HepG2 (cell line): ENCODE results near the gene SOX9. TPM values are rescaled to one million over a fixed set of nuclear protein-coding genes. Genes with fewer than 3 reads are reported as not detected.

Source experiments
- BORCS8-MEF2B ChIP-seq: sonication (generic); formaldehyde crosslinking; IDR thresholded peaks from 2 replicates; pipeline ENCODE4 v1.8.0; 2022; ENCODE audit warnings: mild to moderate bottlenecking, missing genetic modification reagents
- CREBL2 ChIP-seq: sonication (generic); formaldehyde crosslinking; IDR thresholded peaks from 2 replicates; pipeline ENCODE4 v1.8.1; 2023; ENCODE audit warnings: missing genetic modification reagents, mild to moderate bottlenecking, borderline replicate concordance
- ERF ChIP-seq: IDR thresholded peaks from 2 replicates; pipeline ENCODE4 v1.6.1; 2018; ENCODE audit warnings: missing biosample characterization, missing genetic modification reagents
- FOSL1 ChIP-seq: sonication (generic); formaldehyde crosslinking; IDR thresholded peaks from 2 replicates; pipeline ENCODE4 v1.9.0; 2021; ENCODE audit warnings: missing genetic modification reagents, borderline replicate concordance
- GFI1 ChIP-seq: sonication (generic); formaldehyde crosslinking; IDR thresholded peaks from 2 replicates; pipeline ENCODE4 v1.5.0; 2020; ENCODE audit warnings: missing genetic modification reagents, mild to moderate bottlenecking, borderline replicate concordance
- MLX ChIP-seq: IDR thresholded peaks from 2 replicates; pipeline ENCODE4 v1.6.1; 2016
- SNAPC4 ChIP-seq: sonication (generic); formaldehyde crosslinking; IDR thresholded peaks from 2 replicates; pipeline ENCODE4 v1.4.0; 2020; ENCODE audit warnings: mild to moderate bottlenecking, missing genetic modification reagents
- SP2 ChIP-seq: sonication (generic); formaldehyde crosslinking; IDR thresholded peaks from 2 replicates; pipeline ENCODE4 v1.5.1; 2020; ENCODE audit warnings: mild to moderate bottlenecking, missing genetic modification reagents
- TAF15 ChIP-seq: fragments of 200-400 bp; formaldehyde crosslinking; IDR thresholded peaks from one replicate; pipeline ENCODE4 v1.6.1; 2018; ENCODE audit warnings: mild to moderate bottlenecking, low read depth, low read length; ENCODE audit not compliant: poor library complexity, severe bottlenecking
- THYN1 ChIP-seq: sonication (generic); formaldehyde crosslinking; IDR thresholded peaks from 2 replicates; pipeline ENCODE4 v1.8.1; 2023; ENCODE audit warnings: low read depth, mild to moderate bottlenecking, moderate library complexity, missing genetic modification reagents, borderline replicate concordance
- TMF1 ChIP-seq: sonication (generic); formaldehyde crosslinking; IDR thresholded peaks from 2 replicates; pipeline ENCODE4 v1.8.1; 2022; ENCODE audit warnings: low read depth, missing genetic modification reagents
- ZEB1 ChIP-seq: IDR thresholded peaks from 2 replicates; pipeline ENCODE4 v1.6.1; 2012; ENCODE audit warnings: mild to moderate bottlenecking, low read depth, inconsistent platforms; ENCODE audit not compliant: insufficient replicate concordance
- ZFP41 ChIP-seq: sonication (generic); formaldehyde crosslinking; IDR thresholded peaks from 2 replicates; pipeline ENCODE4 v1.4.0; 2020; ENCODE audit warnings: mild to moderate bottlenecking, missing genetic modification reagents, borderline replicate concordance
- ZNF138 ChIP-seq: sonication (generic); formaldehyde crosslinking; IDR thresholded peaks from 2 replicates; pipeline ENCODE4 v1.5.0; 2020; ENCODE audit warnings: mild to moderate bottlenecking, low read depth, missing genetic modification reagents
- ZNF33B ChIP-seq: sonication (generic); formaldehyde crosslinking; IDR thresholded peaks from 2 replicates; pipeline ENCODE4 v1.5.1; 2020; ENCODE audit warnings: mild to moderate bottlenecking, missing genetic modification reagents
- ZNF446 ChIP-seq: sonication (generic); formaldehyde crosslinking; IDR thresholded peaks from 2 replicates; pipeline ENCODE4 v1.5.0; 2020; ENCODE audit warnings: mild to moderate bottlenecking, missing genetic modification reagents
- ZNF691 ChIP-seq: sonication (generic); formaldehyde crosslinking; IDR thresholded peaks from 2 replicates; pipeline ENCODE4 v1.4.0; 2020; ENCODE audit warnings: missing genetic modification reagents, low read depth, mild to moderate bottlenecking, borderline replicate concordance
- ZNF710 ChIP-seq: sonication (generic); formaldehyde crosslinking; IDR thresholded peaks from 2 replicates; pipeline ENCODE4 v1.5.0; 2020; ENCODE audit warnings: mild to moderate bottlenecking, missing genetic modification reagents, borderline replicate concordance
- polyA plus RNA-seq, 8 experiments: library from polyadenylated mRNA; depleted of rRNA in 3 of 8; stranded (reverse) in 7 of 8; unstranded in 1 of 8; fragments of >200 nt; fragmentation: Illumina TruSeq in 4 of 8; extraction: Trizol in 4 of 8; gene quantifications; 2 replicates each; pipeline versions ENCODE4 v1.2.1 to v1.2.3, GENCODE V29; 2011 to 2016; ENCODE audit warnings: low read depth in 4 of 8, missing spikeins in 1 of 8, mixed read lengths in 1 of 8; ENCODE audit not compliant: insufficient read depth in 1 of 8
- total RNA-seq, 5 experiments: library from RNA; depleted of rRNA; stranded (reverse); fragments of >200 nt; fragmentation: Illumina TruSeq; extraction: Trizol; gene quantifications; 2 replicates each; pipeline ENCODE4 v1.2.3, GENCODE V29; 2016; ENCODE audit warnings: low read depth in 1 of 5

SOX9 gene
- total and polyA plus RNA-seq, 2 of the 13 experiments (the other 11 are each of a cell fraction or from before 2014, with no cell fraction given), result 16.1 to 27.6 TPM

GRCh38 chr17:72121164-72122009 lies 567 bp downstream of the SOX9 start (continued):
- peak; percentile 54; the same call in 1 of the 2 replicates for TF ChIP-seq SNAPC4 (CRISPR knock-in tag)
- no peak for TF ChIP-seq THYN1 (CRISPR knock-in tag)
- no peak for TF ChIP-seq ERF (CRISPR knock-in tag)
- peak; percentile 86 for TF ChIP-seq TAF15
- no peak; the same call in 1 of the 2 replicates for TF ChIP-seq ZNF33B (CRISPR knock-in tag)
- peak; percentile 44; the same call in 1 of the 2 replicates for TF ChIP-seq BORCS8-MEF2B (CRISPR knock-in tag)
- no peak for TF ChIP-seq ZFP41 (CRISPR knock-in tag)
- TF ChIP-seq ZNF710 (CRISPR knock-in tag), result 0 out of 2 replicates have a peak, but pooled peaks have one; percentile 69
- no peak for TF ChIP-seq CREBL2 (CRISPR knock-in tag)
- no peak; the same call in none of the 2 replicates for TF ChIP-seq ZNF446
- TF ChIP-seq ZNF138 (CRISPR knock-in tag), result peak; percentile 67; the same call in 1 of the 2 replicates
- TF ChIP-seq FOSL1 (CRISPR knock-in tag), result no peak
- TF ChIP-seq MLX (CRISPR knock-in tag), result peak; percentile 30; the same call in 1 of the 2 replicates
- no peak; the same call in 1 of the 2 replicates for TF ChIP-seq ZNF691
- 0 out of 2 replicates have a peak, but pooled peaks have one; percentile 25 for TF ChIP-seq TMF1 (CRISPR knock-in tag)
- TF ChIP-seq GFI1, result 0 out of 2 replicates have a peak, but pooled peaks have one; percentile 14
- TF ChIP-seq SP2 (CRISPR knock-in tag), result peak; percentile 61; the same call in 1 of the 2 replicates
- TF ChIP-seq ZEB1, result no peak
